COR-L47 (cell line): ENCODE results near the gene FLT1.

Experiments
- DNase-seq: peaks from one replicate; lab custom pipeline; 2025; lab: John Stamatoyannopoulos, UW

FLT1 gene

DNA sequence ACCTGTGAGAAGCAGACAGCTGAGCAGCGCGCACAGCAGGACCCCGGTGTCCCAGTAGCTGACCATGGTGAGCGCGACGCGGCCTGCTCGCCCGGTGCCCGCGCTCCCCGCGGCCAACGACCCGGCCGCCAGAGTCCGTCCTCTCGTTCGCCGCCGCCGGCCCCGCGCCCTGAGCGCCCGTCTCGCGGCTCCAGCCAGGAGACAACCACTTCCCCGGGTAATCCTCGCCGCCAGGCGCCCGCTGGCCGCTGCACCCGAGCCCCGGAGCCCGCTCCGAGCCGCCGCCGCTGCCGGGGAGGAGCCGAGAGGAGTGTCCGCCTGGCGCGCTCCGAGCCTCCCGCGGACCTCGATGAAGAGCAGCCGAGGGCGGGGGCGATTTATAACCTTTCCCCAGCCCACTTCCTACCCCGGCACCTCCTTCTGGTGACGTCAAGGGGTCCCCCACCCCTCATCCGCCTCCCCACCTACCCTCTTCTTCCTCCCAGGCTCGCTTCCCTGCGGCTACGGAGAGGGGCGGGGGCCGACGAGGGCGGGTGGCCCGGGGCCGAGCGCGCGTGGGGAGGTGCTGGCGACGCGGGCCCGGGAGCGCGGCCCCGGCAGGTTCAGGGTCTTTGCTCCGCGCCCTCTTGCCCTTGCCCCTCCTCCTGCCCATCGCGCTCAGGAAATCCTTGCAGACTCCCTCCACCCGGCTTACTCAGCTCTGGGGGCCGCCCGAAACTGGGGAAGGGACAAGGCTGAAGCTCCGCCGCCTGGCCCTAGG is at the start of gene FLT1:
FLT1 (minus strand) TSS at position 351 of the 760 bp plus-strand sequence; CDS start at position 66, 285 bp downstream.
- DNase-seq: no peak

- DNase-seq: no peak
These were observed 49.1 kb upstream of the FLT1 start for GRCh38 chr13:28544026-28544425.

GRCh38 chr13:28542804-28543203 is 47.9 kb upstream of the FLT1 start:
- DNase-seq: no peak

GRCh38 chr13:28541966-28542365 is 47.0 kb upstream of the FLT1 start:
- DNase-seq: no peak

DNA sequence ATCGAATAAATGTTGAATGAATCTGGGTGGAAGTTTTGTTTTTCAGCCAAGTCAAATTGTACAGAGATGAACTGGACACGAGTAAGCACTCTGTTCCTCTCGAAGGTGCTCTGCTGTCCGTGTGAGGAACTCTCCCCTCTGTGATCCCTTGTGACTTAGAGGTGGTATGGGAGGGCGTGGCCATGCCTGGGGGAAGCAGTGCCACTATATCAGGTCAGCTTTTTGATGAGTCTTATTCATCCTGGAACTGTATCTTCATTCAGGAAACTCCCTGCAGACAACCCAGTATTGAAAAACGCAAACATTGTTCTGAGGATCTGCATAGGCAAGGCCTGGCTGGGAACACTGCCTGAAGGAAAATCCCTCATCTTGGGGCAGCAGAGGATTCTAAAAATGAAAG is 45.7 kb upstream of the FLT1 start:
- no peak for DNase-seq

DNA sequence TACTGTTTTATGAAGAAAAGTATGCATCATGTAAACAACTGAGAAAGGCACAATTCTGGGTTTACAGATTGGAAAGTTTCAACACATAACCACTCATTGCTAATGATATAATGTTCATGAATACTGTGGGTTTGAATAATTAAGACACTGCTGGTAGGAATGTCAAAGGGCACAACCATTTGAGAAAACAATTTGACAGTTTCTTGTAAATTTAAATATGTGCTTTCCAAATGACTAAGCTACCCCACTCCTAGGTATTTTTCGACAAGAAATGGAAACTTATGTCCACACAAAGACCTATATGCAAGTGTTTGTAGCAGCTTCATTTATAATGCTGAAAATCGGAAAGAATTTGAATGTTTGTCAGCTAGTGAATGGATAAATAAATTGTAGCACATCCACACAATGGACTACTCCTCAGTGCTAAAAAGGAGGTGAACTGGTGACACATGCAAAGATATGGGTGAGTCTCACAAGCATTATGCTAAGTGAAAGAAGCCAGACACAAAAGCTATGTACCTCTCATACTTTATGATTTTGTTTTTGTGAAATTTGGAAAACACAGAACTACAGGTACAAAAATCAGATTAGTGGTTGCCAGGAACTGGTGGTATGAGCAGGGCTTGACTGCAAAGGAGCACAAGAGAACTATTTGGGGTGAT is 44.8 kb upstream of the FLT1 start:
- no peak for DNase-seq

DNA sequence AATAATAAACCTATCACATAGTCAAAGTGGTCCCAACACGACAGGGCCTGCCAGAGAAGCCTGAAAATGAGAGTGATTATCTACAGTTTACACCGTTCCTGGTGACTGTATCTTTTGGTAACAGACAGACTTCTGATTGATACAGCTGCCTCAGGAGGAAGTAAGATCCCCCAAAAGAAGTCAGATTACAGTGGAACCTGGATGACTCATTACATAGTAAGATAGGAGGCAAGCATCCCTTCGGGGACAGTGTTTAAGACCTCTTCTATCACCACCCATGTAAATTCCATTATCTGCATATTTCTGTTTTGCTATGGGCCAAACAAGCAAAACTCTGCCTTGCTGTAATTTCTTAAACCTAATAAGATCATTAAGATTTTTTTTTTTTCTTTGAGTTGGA is 44.0 kb upstream of the FLT1 start:
- DNase-seq: no peak

DNA sequence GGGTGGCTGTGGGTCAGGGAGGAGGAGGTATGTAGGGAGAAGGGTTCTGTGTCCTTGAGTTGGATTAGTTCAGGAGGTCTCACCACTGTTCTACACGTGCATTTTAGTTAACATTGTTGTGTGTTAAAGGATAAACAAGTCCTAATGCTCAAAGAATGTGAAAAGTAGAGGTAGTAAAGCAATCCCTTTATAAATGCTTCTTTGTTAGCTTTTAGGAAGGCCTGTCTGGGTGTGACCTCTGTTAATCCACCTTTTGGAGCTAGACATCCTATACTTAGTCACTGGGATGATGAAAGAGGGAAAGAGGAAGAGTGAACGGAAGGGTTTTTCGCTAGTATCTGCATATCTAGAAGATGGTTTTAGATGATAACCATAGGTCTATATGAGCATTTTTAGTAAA is 42.2 kb upstream of the FLT1 start:
- no peak for DNase-seq

GRCh38 chr13:28536371-28536770 is 41.4 kb upstream of the FLT1 start:
- no peak for DNase-seq

GRCh38 chr13:28535734-28536133 is 40.8 kb upstream of the FLT1 start:
- DNase-seq: no peak

- DNase-seq: no peak
These were observed 39.9 kb upstream of the FLT1 start for GRCh38 chr13:28534801-28535200.

- no peak for DNase-seq
These were observed 39.3 kb upstream of the FLT1 start for GRCh38 chr13:28534210-28534609.

DNA sequence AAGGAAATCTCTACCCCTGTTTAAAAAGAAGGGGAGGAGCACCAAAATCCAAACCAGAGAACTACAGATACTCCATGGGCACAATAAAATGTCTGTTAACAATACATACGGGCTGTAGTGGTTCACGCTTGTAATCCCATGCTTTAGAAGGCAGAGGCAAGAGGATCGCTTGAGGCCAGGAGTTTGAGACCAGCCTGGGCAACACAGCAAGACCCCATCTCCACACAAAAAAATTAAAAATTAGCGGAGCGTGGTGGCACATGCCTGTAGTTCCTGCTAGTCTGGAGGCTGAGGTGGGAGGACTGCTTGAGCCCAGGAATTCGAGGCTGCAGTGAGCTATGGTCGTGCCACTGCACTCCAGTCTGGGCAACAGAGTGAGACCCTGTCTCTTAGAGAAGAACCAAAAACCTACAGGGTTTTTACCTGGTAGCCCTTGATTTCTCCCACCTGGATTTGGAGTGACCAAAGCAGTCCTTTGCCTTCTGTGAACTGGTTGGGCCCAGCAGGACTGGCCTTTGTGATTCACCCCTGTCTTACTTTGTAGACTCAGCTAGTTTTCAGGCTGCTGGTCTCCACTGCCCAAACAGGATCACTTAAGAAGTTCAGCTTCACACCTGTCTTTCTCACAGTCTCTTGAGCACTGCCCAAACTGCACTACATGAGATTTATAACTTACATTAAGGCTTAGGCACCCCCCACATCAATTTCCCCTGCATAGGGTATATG is 38.7 kb upstream of the FLT1 start:
- no peak for DNase-seq

DNA sequence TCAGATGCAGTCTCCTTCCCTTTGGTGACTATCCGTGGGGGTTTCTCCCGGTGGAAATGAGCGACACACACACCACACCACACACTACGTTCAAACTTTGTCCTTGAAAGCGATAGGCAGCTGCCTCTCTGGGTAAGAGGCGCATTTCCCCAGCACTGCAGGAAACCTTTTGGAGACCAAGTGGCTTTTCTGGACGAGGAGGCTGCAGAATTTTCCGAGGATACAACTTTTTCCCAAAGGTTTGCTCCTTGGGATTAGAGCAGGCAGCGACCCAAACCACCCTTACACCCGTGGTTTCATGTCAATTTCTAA is 38.2 kb upstream of the FLT1 start:
- no peak for DNase-seq

GRCh38 chr13:28532388-28533124 is 37.6 kb upstream of the FLT1 start:
- DNase-seq: no peak

DNA sequence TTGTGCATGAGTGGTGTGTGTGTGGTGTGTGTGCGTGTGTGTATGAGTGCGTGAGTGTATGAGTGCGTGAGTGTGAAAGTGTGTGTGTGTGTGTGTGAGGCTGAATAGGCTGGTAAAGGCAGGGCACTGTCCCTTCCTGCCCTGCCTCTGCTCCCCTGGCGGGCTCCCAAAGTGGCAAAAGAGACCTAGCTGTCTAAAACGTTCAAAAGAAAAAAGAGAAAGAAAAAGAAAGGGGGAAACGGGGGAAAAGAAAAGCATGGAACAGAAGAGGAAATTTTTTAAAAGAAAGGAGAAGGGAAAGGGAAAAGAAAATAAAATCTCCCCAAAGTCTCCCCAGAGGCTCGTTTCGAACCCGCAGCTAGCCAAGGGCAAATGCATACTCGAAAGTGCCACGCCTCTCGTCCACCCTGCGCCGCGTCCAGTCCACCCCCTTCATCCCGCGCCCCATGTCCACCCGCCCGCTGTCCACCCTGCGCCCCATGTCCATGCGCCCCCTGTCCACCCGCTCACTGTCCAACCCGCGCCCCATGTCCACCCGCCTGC is 37.0 kb upstream of the FLT1 start:
- DNase-seq: no peak

GRCh38 chr13:28531077-28531844 is 36.3 kb upstream of the FLT1 start:
- DNase-seq: no peak

DNA sequence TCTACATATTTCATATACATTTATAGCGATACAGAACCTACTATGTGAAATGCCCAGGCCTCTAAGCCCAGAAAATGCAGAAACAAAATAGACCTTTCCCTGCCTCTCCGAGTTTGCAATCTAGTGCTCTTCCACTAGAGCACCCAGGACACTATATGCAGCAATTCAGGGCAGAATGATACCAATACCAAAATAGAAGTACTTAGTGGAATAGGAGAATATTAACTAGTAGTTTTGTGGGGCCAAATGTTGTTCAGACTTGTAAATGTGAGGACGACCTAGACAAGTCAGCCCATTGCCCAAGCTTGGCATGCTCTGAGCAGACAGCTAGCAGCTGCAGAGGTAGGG is 35.8 kb upstream of the FLT1 start:
- DNase-seq: no peak

GRCh38 chr13:28529836-28530235 is 34.9 kb upstream of the FLT1 start:
- DNase-seq: no peak

GRCh38 chr13:28528848-28529247 is 33.9 kb upstream of the FLT1 start:
- no peak for DNase-seq

DNA sequence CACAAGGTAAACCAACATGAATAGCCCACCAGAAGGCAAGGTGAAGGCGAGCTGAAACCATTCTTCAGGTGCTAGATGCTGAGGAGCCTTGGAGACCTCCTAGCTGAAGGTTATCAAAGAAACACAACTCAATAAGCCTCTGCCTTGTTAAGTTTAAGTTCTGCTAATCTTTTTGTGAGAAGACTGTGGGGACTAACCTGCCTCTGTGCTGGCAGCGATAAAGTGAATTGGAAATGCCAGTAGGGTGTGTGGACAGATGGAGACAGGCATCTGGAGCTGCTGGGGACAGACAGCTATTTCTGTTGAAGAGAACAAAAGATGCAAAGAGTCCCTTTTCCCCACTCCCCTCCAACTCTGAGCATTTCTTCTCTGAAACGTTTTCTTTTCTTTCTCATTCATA is 33.5 kb upstream of the FLT1 start:
- DNase-seq: no peak

DNA sequence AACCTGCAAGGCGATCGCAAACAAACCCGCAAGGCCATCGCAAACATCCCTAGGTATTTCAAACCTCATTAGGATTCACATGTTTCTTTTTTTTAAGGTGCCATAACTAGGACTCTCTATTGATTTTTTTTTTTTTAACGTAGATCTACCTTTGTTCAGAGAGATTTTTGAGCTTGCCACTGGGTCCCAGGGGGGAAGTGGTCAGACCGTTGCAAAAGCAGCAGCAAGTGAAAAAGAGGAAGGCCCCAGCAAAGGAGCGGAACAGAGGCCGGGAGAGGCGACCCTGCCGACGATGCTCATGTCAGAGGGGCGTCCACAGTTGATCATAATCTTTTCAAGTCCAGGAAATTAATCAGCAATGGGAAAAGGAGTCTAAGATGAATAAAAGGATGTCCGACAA is 32.7 kb upstream of the FLT1 start:
- no peak for DNase-seq
